Measurements from ENCODE around the gene MORN4.

GRCh38 chr10:97632949-97633884, at the start of gene MORN4:
- TF ChIP-seq, protein P1, sequence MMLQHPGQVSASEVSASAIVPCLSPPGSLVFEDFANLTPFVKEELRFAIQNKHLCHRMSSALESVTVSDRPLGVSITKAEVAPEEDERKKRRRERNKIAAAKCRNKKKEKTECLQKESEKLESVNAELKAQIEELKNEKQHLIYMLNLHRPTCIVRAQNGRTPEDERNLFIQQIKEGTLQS (CRISPR knock-in tag; IDR thresholded peaks at IDR 0.05) = no peak
- TF ChIP-seq PHF8 (CRISPR knock-in tag; IDR thresholded peaks at IDR 0.05) (peak; percentile 62), ZNF18 (CRISPR knock-in tag; IDR thresholded peaks at IDR 0.05; ENCODE audit: insufficient replicate concordance) (peak; percentile 40), AHDC1 (CRISPR knock-in tag; IDR thresholded peaks at IDR 0.05; ENCODE audit: borderline replicate concordance) (0 out of 2 replicates have a peak, but pooled peaks have one; percentile 29)

All from HepG2 (cell line).